GM12874 (cell line): ENCODE data around the gene ANKRD10.

Source experiments
- TF ChIP-seq, protein P1 (sequence below): IDR thresholded peaks from 2 replicates; pipeline ENCODE4 v1.5.1; 2011; ENCODE audit warnings: low read depth, mild to moderate bottlenecking, control low read depth, low read length, moderate library complexity; ENCODE audit not compliant: insufficient read depth

Gene ANKRD10

DNA sequence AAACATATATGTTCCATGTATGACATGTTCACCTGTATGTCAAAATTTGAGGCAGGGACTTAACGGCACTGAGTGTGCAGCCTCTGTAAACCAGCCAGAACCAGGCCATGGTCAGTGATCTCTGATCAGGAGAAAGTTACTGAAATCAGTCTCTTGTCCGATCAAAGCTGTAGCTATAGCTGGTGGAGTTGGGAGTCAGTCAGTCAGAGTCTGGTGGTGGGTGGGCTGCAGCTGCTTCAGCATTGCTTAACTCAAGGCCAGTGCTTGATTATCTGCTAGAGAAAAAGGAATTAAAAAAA lies 78.3 kb downstream of the ANKRD10 start:
- TF ChIP-seq, protein P1, sequence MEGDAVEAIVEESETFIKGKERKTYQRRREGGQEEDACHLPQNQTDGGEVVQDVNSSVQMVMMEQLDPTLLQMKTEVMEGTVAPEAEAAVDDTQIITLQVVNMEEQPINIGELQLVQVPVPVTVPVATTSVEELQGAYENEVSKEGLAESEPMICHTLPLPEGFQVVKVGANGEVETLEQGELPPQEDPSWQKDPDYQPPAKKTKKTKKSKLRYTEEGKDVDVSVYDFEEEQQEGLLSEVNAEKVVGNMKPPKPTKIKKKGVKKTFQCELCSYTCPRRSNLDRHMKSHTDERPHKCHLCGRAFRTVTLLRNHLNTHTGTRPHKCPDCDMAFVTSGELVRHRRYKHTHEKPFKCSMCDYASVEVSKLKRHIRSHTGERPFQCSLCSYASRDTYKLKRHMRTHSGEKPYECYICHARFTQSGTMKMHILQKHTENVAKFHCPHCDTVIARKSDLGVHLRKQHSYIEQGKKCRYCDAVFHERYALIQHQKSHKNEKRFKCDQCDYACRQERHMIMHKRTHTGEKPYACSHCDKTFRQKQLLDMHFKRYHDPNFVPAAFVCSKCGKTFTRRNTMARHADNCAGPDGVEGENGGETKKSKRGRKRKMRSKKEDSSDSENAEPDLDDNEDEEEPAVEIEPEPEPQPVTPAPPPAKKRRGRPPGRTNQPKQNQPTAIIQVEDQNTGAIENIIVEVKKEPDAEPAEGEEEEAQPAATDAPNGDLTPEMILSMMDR, result no peak

DNA sequence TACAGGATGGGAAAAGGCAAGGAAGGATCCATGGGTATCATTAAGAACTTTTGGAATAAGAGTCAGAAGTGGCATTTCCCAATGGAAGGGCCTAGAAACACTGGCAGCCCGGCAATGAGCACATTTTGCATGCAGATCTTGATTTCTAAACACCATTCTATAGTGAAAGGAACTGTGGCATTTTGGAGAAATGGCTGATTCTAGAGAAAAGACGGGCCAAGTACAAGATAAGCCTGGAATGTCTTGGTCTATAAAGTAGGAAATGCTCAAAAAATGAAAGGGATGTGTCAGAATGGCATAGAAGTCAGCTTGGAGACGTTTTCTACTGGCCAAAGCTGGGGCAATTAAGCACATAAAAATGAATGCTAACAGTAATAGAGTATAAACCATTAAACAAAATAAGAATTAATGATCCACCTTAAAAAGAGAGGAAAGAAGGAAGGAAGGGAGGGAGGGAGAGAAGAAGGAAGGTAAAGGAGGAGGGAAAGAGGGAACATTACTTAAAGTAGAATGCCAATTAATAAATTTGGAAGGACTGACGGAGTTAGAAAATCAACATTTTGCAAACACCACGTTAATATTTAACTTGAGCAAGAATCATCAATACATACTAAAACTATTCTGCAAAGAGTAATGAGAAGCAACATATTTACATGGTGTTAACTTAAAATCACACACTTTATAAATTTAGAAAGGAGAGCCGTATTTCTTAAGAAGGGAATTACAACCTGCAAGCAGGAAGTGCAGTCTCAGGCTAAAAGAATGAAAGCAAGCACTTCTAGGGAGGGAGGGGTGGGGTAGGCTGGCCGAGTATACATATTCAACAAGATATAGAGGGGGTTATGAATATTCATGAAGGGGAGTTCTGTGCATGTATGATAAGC lies 78.9 kb downstream of the ANKRD10 start:
- TF ChIP-seq, protein P1, result no peak

DNA sequence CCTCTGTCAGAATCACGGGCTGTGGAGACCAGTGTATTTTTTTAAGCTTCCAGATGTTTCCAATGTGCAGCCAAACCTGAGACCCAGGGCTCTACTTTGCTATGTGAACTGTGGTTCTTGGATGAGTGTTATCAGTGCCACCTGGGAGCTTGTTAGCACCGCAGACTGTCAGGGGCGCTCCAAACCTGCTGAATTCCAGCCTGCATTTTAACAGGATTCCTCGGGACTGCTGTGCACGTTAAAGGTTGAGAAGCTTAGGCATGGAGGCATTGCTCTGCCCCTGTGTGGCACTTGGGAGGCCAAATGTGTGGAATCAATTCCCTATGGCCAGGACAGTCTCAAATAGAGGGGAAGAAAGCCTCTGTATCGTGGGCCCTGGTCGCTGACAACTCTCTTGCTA lies 80.3 kb downstream of the ANKRD10 start:
- TF ChIP-seq, protein P1, result no peak

DNA sequence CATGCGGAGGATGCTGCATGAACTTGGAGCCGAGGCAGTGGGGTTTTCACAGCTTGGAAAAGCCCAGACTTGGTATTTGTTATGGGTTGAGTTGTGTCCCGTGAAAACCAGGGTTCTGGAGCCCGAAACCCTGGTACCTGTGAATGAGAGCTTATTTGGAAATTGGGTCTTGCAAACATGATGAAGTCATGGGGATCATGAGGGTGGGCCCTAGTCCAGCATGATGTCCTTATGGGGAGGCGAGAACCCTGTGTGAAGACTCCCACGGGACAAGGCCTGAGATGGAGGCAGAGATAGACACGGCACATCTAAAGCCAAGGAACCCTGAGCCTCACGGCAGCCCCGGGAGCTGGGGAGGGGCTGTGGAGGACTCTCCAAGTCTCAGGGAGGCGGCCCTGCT lies 82.3 kb downstream of the ANKRD10 start:
- TF ChIP-seq, protein P1, result no peak

DNA sequence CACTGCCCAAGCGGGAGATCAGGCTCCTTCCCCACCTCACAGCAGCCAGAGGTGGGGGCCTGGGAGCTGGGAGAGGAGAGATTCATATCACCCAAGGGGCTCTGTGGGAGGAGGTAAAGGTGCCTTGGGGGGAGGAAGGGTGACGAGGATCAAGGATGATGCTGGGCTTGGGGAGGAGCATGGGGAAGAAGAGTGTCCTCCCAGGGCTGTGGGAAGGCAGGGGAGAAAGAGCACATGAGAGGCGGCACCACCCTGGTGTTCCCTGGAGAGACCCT lies 82.7 kb downstream of the ANKRD10 start:
- TF ChIP-seq, protein P1, result no peak

DNA sequence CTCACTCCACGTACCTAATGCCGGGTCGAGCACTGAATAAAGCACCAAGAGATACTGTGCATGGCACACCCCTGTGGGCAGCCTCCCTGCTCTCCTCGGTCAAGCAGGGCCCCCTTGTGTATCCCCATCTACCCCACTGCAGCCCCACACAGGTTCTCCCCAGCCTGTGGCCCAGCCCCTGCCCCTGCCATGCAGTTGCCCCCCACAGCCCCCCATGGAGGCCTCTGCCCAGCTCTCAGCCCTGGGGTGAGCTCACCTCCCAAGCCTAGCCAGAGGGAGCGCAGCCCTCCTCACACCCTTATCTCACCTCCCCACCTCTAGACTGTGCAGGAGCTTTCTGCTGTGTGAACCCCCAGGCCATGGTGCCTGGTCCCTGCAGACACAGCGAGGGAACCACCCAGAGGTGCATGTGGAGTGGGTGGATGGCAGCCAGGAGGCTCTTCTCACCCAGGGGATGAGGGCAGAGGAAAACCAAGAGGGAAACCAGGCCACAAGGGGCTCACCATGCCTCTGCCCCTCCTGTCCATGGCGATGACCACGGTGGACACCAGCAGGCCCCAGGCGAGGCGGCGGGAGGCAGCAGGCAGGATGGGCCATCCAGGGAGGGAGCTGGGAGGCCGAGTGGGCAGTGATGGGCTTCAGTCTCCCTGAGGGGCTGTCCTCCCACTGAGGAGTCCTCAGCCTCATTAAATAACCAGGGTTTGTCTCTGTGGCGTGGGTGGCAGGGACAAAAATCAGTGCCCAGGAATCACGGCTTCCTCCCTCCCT lies 83.2 kb downstream of the ANKRD10 start:
- TF ChIP-seq, protein P1, result no peak

DNA sequence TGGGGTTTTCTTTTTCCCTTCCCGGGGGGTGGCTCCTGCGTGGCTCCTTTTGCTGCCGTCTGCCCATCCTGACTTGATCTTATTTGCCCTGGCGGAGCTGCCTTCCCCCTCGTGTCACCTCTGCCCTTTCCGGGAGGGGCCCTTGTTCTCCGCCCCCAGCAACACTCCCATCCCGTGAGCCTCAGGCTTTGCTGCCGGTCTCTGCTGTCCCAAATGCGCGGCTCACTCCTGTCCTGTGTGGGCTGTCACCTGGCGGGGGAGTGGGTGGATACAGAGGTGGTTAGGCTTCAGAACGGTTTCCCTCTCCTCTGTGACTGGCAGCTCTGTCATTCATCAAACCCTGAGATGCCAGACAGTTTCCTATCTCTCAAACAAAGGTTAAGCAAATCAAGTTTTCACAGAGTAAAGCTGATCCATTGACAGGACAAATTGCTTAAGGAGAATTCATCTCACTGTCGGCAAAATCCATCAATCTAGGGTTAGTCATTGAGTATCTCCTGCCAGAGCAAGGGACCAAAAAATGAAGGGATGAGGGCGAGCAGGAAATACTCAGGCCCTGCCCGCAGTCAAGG lies 84.0 kb downstream of the ANKRD10 start:
- TF ChIP-seq, protein P1, result no peak
